Endothelial cell of umbilical vein (primary cell): ENCODE data around the gene PLPPR4.

Experiments
- EZH2 ChIP-seq: IDR thresholded peaks from 2 replicates; pipeline ENCODE4 v1.6.1; 2012; ENCODE audit warnings: borderline replicate concordance, low read depth, mild to moderate bottlenecking, moderate library complexity, low read length, inconsistent platforms; ENCODE audit not compliant: severe bottlenecking
- FOS ChIP-seq: IDR thresholded peaks from 2 replicates; pipeline ENCODE4 v1.6.1; 2011; ENCODE audit warnings: mild to moderate bottlenecking, low read length, moderate library complexity, borderline replicate concordance; ENCODE audit not compliant: insufficient read depth
- GATA2 ChIP-seq: IDR thresholded peaks from 2 replicates; pipeline ENCODE4 v1.7.0; 2011; ENCODE audit warnings: low read depth, mild to moderate bottlenecking, moderate library complexity, mixed read lengths, low read length; ENCODE audit not compliant: insufficient read length, insufficient read depth
- JUN ChIP-seq: IDR thresholded peaks from 2 replicates; pipeline ENCODE4 v1.6.1; 2011; ENCODE audit warnings: borderline replicate concordance, low read depth; ENCODE audit not compliant: insufficient read length, insufficient read depth
- MAX ChIP-seq: IDR thresholded peaks from 2 replicates; pipeline ENCODE4 v1.6.1; 2011; ENCODE audit not compliant: insufficient read depth, insufficient read length
- MYC ChIP-seq: IDR thresholded peaks from one replicate; pipeline ENCODE4 v1.6.1; 2011; ENCODE audit warnings: mild to moderate bottlenecking, low read depth, low read length
- POLR2A ChIP-seq: IDR thresholded peaks from 2 replicates; pipeline ENCODE4 v1.6.1; 2012; ENCODE audit warnings: low read depth, mild to moderate bottlenecking, control low read depth, low read length
- TF ChIP-seq, protein P1 (sequence below), 2 donors: IDR thresholded peaks; 1 replicate in 1 of 2; 2 replicates in 1 of 2; pipeline ENCODE4 v1.5.1; 2011; ENCODE audit warnings: low read length in 2 of 2, mild to moderate bottlenecking in 2 of 2, moderate library complexity in 2 of 2, control low read depth in 1 of 2, inconsistent platforms in 1 of 2, low read depth in 1 of 2; ENCODE audit not compliant: insufficient read depth in 1 of 2; ENCODE audit errors: extremely low read depth in 1 of 2

DNA sequence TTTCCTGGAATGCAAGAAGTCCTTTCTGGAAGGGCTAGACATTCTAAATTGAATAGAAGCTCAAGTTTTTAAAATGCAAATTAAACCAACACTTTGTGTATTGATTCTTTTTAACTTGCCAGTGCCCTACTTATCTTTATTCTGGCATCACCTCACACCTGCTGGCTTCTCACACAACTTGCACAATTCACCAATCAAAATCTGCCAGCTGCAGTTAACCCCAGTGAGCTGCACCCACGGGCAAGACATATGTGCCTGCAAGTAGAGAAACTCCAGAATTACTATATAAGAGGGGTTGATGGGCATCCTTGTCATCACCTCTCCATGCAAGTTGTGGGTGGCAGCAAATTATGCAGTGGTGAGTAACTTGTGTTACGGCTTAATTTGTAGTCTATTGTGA, 11.7 kb upstream of the PLPPR4 start:
- TF ChIP-seq, protein P1, sequence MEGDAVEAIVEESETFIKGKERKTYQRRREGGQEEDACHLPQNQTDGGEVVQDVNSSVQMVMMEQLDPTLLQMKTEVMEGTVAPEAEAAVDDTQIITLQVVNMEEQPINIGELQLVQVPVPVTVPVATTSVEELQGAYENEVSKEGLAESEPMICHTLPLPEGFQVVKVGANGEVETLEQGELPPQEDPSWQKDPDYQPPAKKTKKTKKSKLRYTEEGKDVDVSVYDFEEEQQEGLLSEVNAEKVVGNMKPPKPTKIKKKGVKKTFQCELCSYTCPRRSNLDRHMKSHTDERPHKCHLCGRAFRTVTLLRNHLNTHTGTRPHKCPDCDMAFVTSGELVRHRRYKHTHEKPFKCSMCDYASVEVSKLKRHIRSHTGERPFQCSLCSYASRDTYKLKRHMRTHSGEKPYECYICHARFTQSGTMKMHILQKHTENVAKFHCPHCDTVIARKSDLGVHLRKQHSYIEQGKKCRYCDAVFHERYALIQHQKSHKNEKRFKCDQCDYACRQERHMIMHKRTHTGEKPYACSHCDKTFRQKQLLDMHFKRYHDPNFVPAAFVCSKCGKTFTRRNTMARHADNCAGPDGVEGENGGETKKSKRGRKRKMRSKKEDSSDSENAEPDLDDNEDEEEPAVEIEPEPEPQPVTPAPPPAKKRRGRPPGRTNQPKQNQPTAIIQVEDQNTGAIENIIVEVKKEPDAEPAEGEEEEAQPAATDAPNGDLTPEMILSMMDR (IDR thresholded peaks at IDR 0.05; ENCODE audit: extremely low read depth in 1 of 2, insufficient read depth in 1 of 2, low read depth in 1 of 2, low read length in 2 of 2) = no peak
- TF ChIP-seq POLR2A = no peak
- TF ChIP-seq EZH2 = no peak
- TF ChIP-seq MAX = no peak
- no peak for TF ChIP-seq JUN
- no peak for TF ChIP-seq MYC
- TF ChIP-seq FOS = no peak
- TF ChIP-seq GATA2 = no peak
